NCI-H187 treated with DMSO at 0.1 percent for 48 hours (cell line): ENCODE results near the gene TCFL5.

Experiments
- DNase-seq: peaks from one replicate; lab custom pipeline; 2025; lab: John Stamatoyannopoulos, UW

The TCFL5 gene

GRCh38 chr20:62809530-62810428 lies 51.8 kb downstream of the TCFL5 start:
- DNase-seq, result no peak

GRCh38 chr20:62808211-62808865 lies 53.3 kb downstream of the TCFL5 start:
- DNase-seq, result no peak

- no peak for DNase-seq
Observed at GRCh38 chr20:62807444-62808210, 54.0 kb downstream of the TCFL5 start.

- no peak for DNase-seq
Observed at GRCh38 chr20:62806383-62807050, 55.1 kb downstream of the TCFL5 start.

GRCh38 chr20:62805711-62806382 lies 55.8 kb downstream of the TCFL5 start:
- no peak for DNase-seq

GRCh38 chr20:62805155-62805710 lies 56.4 kb downstream of the TCFL5 start:
- DNase-seq, result no peak

GRCh38 chr20:62804627-62805154 lies 56.9 kb downstream of the TCFL5 start, which contains the start of gene OGFR:
TSS of gene OGFR (plus strand) at chr20:62804835. CDS start at chr20:62804860, 25 bp downstream.
- no peak for DNase-seq

- no peak for DNase-seq
Observed at GRCh38 chr20:62804021-62804626, 57.5 kb downstream of the TCFL5 start.

- DNase-seq, result no peak
Observed at GRCh38 chr20:62802026-62802712, 59.5 kb downstream of the TCFL5 start.

- DNase-seq, result no peak
Observed at GRCh38 chr20:62801284-62802010, 60.2 kb downstream of the TCFL5 start.

GRCh38 chr20:62800314-62801259 lies 61.0 kb downstream of the TCFL5 start:
- no peak for DNase-seq

GRCh38 chr20:62799873-62800272 lies 61.7 kb downstream of the TCFL5 start:
- DNase-seq, result no peak

GRCh38 chr20:62799459-62799858 lies 62.2 kb downstream of the TCFL5 start:
- no peak for DNase-seq

- DNase-seq, result no peak
Observed at GRCh38 chr20:62799036-62799435, 62.6 kb downstream of the TCFL5 start.

- no peak for DNase-seq
Observed at GRCh38 chr20:62797671-62798532, 63.7 kb downstream of the TCFL5 start.

- no peak for DNase-seq
Observed at GRCh38 chr20:62796699-62797491, 64.7 kb downstream of the TCFL5 start.
